Measurements from ENCODE around the gene EYS. TPM values are rescaled to one million over a fixed set of nuclear protein-coding genes. Genes with fewer than 3 reads are reported as not detected.
"Not testable (repeated sequence)": the region's sequence is repeated elsewhere in the genome, so short reads cannot be mapped to it uniquely, and the experiment has no call there.

The EYS gene
- total RNA-seq, 2 donors from 2014 or later, result 0.18 to 3.5 TPM

DNA sequence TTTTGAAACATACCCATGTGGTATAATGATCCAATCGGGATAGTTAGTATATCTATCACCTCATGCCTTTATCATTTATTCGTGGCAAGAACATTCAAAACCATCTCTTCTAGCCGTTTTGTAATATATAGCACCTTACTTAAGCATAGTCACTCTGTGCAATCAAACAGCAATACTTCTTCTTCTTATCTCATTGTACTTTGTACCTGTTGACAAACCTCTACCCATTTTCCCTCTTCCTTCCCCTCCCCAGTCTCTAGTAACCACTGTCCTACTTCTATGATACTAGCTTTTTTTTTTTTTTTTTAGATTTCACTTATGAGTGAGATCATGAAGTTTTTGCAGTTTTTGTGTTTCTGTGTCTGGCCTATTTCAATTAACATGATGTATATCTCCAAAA is 296.7 kb downstream of the EYS start:
- WGBS, result 78% methylated on average over 3 of the region's 3 CpGs
- DNase-seq (ENCODE audit: low spot score), result no peak
- no peaks in the 10 kb centered on the region for H3K36me3 ChIP-seq
- TF ChIP-seq, protein P1, sequence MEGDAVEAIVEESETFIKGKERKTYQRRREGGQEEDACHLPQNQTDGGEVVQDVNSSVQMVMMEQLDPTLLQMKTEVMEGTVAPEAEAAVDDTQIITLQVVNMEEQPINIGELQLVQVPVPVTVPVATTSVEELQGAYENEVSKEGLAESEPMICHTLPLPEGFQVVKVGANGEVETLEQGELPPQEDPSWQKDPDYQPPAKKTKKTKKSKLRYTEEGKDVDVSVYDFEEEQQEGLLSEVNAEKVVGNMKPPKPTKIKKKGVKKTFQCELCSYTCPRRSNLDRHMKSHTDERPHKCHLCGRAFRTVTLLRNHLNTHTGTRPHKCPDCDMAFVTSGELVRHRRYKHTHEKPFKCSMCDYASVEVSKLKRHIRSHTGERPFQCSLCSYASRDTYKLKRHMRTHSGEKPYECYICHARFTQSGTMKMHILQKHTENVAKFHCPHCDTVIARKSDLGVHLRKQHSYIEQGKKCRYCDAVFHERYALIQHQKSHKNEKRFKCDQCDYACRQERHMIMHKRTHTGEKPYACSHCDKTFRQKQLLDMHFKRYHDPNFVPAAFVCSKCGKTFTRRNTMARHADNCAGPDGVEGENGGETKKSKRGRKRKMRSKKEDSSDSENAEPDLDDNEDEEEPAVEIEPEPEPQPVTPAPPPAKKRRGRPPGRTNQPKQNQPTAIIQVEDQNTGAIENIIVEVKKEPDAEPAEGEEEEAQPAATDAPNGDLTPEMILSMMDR (IDR thresholded peaks at IDR 0.05), result no peak
- TF ChIP-seq POLR2AphosphoS5 (IDR thresholded peaks at IDR 0.05), result no peak
- TF ChIP-seq POLR2A (IDR thresholded peaks at IDR 0.05), result no peak
- H3K4me1 ChIP-seq (replicated peaks), result no peaks in the 10 kb centered on the region
- no peaks in the 10 kb centered on the region for H3K27me3 ChIP-seq (replicated peaks; ENCODE audit: insufficient read depth)
- H3K4me3 ChIP-seq, result no peak overlapping the region
- H3K27ac ChIP-seq, result no peak overlapping the region
- intact Hi-C loops (cut with DNase I), result no loop called here
- no peaks in the 10 kb centered on the region for H3K9me3 ChIP-seq

DNA sequence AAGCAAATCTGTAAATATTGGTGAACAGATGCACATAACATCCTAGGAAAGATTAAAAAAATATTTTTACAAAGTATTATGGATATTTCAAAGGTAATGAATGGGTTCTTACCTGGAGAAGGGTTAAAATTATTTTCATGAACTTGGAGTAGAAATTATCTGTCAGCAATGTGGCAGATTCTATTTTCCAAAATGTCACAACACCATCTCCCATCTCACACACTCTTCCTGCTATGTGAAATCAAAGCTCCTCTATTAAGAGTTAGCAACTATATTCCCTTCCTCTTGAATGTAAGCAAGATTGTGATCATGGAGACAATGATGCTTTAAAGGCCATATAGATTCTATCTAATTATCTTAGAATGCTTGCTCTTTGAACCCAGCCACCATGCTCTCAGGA is 304.5 kb downstream of the EYS start:
- Histone ChIP-seq H3K27ac (no peak overlapping the region), H3K9me3 (no peaks in the 10 kb centered on the region), H3K36me3 (no peaks in the 10 kb centered on the region), H3K4me1 (replicated peaks) (no peaks in the 10 kb centered on the region), H3K27me3 (replicated peaks; ENCODE audit: insufficient read depth) (no peaks in the 10 kb centered on the region), H3K4me3 (no peak overlapping the region)
- no peak for DNase-seq (ENCODE audit: low spot score)
- intact Hi-C loops (cut with DNase I), result no loop called here
- TF ChIP-seq, protein P1 (IDR thresholded peaks at IDR 0.05), result no peak
- TF ChIP-seq POLR2A (IDR thresholded peaks at IDR 0.05) (no peak), POLR2AphosphoS5 (IDR thresholded peaks at IDR 0.05) (no peak)

DNA sequence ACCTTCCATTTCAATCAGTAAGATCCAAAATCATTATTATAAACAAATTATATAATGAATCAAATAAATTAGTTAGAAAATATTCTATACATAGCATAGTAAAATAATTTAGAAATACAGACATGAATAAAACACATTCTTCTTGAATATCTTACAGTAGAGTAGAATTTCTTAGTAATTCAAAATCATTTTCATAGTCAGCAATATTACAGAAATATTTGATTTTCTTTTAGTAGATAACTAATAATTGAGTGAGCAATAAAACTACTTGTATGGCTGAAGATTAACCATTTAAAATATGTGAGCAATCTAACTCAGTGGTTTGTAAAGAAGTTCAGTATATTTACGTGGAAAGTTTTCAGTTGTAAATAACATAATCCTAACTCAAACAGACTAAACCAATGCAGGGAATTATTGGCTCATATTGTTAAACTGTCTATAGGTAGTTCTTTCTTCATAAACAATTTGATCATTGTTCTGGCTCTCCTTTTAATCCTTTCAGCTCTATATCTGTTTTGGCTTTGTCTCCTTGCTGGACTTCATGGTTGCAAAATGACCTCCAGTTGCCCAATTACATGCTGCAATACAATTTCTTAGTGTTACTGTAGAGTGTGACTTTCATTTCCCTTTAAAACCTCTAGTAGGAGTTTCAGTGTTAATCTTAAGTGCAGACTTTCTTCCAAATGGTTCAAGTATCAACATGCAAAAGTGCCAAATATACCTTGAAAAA is 307.5 kb downstream of the EYS start:
- H3K4me3 ChIP-seq, result no peak overlapping the region
- TF ChIP-seq POLR2AphosphoS5 (IDR thresholded peaks at IDR 0.05) (no peak), POLR2A (IDR thresholded peaks at IDR 0.05) (no peak)
- TF ChIP-seq, protein P1 (IDR thresholded peaks at IDR 0.05), result no peak
- 50% methylated on average over 1 of the region's 1 CpG for WGBS
- H3K27me3 ChIP-seq (replicated peaks; ENCODE audit: insufficient read depth), result no peaks in the 10 kb centered on the region
- no peaks in the 10 kb centered on the region for H3K36me3 ChIP-seq
- no peak overlapping the region for H3K27ac ChIP-seq
- H3K4me1 ChIP-seq (replicated peaks), result no peaks in the 10 kb centered on the region
- no peak for DNase-seq (ENCODE audit: low spot score)
- intact Hi-C loops (cut with DNase I), result no loop called here
- no peaks in the 10 kb centered on the region for H3K9me3 ChIP-seq

DNA sequence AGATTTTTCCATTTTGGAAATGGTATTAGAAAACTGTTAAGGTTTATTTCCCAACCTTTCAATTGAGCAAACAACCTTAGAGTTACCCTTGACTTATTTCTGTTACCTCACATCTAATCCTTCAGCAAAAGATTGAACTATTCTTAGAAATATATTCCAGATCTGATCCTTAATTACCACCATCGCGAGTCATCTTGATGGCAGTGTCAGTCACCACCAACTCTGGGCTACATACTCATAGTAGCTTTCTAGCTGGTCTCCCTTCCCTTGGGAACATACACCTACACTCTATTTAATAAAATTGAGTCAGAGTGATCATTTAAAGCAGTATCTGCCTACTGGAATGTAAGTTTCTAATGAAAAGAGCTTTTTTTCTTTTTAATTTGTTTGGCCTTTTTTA is 308.2 kb downstream of the EYS start:
- no peak for DNase-seq (ENCODE audit: low spot score)
- intact Hi-C loops (cut with DNase I), result no loop called here
- H3K27me3 ChIP-seq (replicated peaks; ENCODE audit: insufficient read depth), result no peaks in the 10 kb centered on the region
- no peak overlapping the region for H3K27ac ChIP-seq
- no peaks in the 10 kb centered on the region for H3K9me3 ChIP-seq
- H3K36me3 ChIP-seq, result no peaks in the 10 kb centered on the region
- 98% methylated on average over 2 of the region's 2 CpGs for WGBS
- TF ChIP-seq POLR2AphosphoS5 (IDR thresholded peaks at IDR 0.05), result no peak
- TF ChIP-seq, protein P1 (IDR thresholded peaks at IDR 0.05), result no peak
- no peak for TF ChIP-seq POLR2A (IDR thresholded peaks at IDR 0.05)
- H3K4me1 ChIP-seq (replicated peaks), result no peaks in the 10 kb centered on the region
- no peak overlapping the region for H3K4me3 ChIP-seq

DNA sequence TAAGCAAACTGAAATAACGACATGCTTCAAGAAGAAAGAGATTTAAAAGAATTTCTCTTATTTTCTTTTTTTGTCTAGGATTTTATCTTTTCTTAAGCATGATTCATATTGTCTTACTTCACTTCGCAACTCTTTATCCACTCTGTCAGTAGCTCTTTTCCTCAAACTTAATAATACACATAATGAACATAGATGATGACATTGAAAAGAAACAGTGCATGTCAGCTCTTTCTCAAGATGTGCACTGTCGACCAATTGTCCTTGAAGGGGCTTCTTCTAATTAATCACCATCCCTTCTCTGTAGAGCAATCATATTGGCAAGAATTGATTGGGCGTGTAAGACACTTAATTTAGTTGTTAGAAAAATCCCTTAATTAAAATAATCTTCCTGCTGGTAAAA is 356.5 kb downstream of the EYS start:
- TF ChIP-seq POLR2A (IDR thresholded peaks at IDR 0.05) (no peak), POLR2AphosphoS5 (IDR thresholded peaks at IDR 0.05) (no peak)
- TF ChIP-seq, protein P1 (IDR thresholded peaks at IDR 0.05), result no peak
- intact Hi-C loops (cut with DNase I), result no loop called here
- no peaks in the 10 kb centered on the region for H3K4me1 ChIP-seq (replicated peaks)
- H3K27ac ChIP-seq, result no peak overlapping the region
- 78% methylated on average over 4 of the region's 4 CpGs for WGBS
- H3K36me3 ChIP-seq, result no peaks in the 10 kb centered on the region
- no peaks in the 10 kb centered on the region for H3K9me3 ChIP-seq
- DNase-seq (ENCODE audit: low spot score), result no peak
- no peaks in the 10 kb centered on the region for H3K27me3 ChIP-seq (replicated peaks; ENCODE audit: insufficient read depth)
- H3K4me3 ChIP-seq, result no peak overlapping the region

DNA sequence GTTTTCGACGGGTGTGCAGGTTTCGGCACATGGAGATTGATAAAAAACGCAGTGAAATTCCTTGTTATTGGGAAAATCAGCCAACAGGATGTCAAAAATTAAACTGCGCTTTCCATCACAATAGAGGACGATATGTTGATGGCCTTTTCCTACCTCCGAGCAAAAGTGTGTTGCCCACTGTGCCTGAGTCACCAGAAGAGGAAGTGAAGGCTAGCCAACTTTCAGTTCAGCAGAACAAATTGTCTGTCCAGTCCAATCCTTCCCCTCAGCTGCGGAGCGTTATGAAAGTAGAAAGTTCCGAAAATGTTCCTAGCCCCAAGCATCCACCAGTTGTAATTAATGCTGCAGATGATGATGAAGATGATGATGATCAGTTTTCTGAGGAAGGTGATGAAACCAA is 404.4 kb downstream of the EYS start:
- DNase-seq (ENCODE audit: low spot score); H3K27me3 ChIP-seq (replicated peaks; ENCODE audit: insufficient read depth); H3K36me3 ChIP-seq; intact Hi-C loops (cut with DNase I); H3K4me1 ChIP-seq (replicated peaks); H3K27ac ChIP-seq; H3K9me3 ChIP-seq; H3K4me3 ChIP-seq: not testable (repeated sequence)
- WGBS, result 92% methylated on average over 6 of the region's 10 CpGs
